ENCODE measurements around the gene FDX2.

Gene FDX2

DNA sequence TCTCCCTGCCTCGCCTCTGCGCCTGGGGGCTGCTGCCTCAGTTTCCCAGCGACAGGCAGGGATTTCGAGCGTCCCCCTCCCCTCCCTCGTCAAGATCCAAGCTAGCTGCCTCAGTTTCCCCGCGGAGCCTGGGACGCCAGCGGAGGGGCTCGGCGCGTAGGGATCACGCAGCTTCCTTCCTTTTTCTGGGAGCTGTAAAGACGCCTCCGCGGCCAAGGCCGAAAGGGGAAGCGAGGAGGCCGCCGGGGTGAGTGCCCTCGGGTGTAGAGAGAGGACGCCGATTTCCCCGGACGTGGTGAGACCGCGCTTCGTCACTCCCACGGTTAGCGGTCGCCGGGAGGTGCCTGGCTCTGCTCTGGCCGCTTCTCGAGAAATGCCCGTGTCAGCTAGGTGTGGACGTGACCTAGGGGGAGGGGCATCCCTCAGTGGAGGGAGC lies 45.6 kb downstream of the FDX2 start:
- no peak for TF ChIP-seq CTCF (conservative IDR thresholded peaks at IDR 0.05; ENCODE audit: low read depth)
- ChIA-PET CTCF (interaction anchor here (0.9 to 3.0 kb wide), 8 partner anchors 10 to 121 kb away, joined by 3 to 33 read pairs (median 4); partner anchors contain the start of gene ICAM5), POLR2A (ENCODE audit: low non-redundant PET) (interaction anchor here (0.9 to 1.2 kb wide), 2 partner anchors 10 to 19 kb away, joined by 5 to 15 read pairs; partner anchors contain the start of gene ICAM5)
- DNase-seq (ENCODE audit: low spot score) = no peak
- H3K27ac ChIP-seq = peak overlapping the region; percentile 52

- ChIA-PET CTCF (interaction anchor here (0.6 to 3.0 kb wide), 17 partner anchors 8 to 251 kb away, joined by 3 to 33 read pairs (median 3); partner anchors contain the start of genes ICAM5 and RAVER1), POLR2A (ENCODE audit: low non-redundant PET) (interaction anchor here (1.0 kb wide), 1 partner anchor 119 kb away, joined by 6 read pairs; no protein-coding TSS in a partner anchor)
- TF ChIP-seq CTCF (conservative IDR thresholded peaks at IDR 0.05; ENCODE audit: low read depth) = peak; percentile 96
- no peak overlapping the region for H3K27ac ChIP-seq
- DNase-seq (ENCODE audit: low spot score) = peak; percentile 69
These were observed 46.3 kb downstream of the FDX2 start for GRCh38 chr19:10269333-10270179.

GRCh38 chr19:10268071-10268470 lies 47.7 kb downstream of the FDX2 start:
- no peak for DNase-seq (ENCODE audit: low spot score)
- ChIA-PET CTCF (interaction anchor here (0.6 to 0.8 kb wide), 6 partner anchors 21 to 123 kb away, joined by 3 to 4 read pairs (median 3); no protein-coding TSS in a partner anchor), POLR2A (ENCODE audit: low non-redundant PET) (no interaction called here)
- no peak for TF ChIP-seq CTCF (conservative IDR thresholded peaks at IDR 0.05; ENCODE audit: low read depth)
- H3K27ac ChIP-seq = no peak overlapping the region

- ChIA-PET POLR2A (ENCODE audit: low non-redundant PET) (no interaction called here), CTCF (interaction anchor here (0.6 to 1.1 kb wide), 3 partner anchors 40 to 140 kb away, joined by 3 to 4 read pairs (median 4); no protein-coding TSS in a partner anchor)
- no peak for DNase-seq (ENCODE audit: low spot score)
- no peak overlapping the region for H3K27ac ChIP-seq
- no peak for TF ChIP-seq CTCF (conservative IDR thresholded peaks at IDR 0.05; ENCODE audit: low read depth)
These were observed 49.1 kb downstream of the FDX2 start for GRCh38 chr19:10266706-10267105.

DNA sequence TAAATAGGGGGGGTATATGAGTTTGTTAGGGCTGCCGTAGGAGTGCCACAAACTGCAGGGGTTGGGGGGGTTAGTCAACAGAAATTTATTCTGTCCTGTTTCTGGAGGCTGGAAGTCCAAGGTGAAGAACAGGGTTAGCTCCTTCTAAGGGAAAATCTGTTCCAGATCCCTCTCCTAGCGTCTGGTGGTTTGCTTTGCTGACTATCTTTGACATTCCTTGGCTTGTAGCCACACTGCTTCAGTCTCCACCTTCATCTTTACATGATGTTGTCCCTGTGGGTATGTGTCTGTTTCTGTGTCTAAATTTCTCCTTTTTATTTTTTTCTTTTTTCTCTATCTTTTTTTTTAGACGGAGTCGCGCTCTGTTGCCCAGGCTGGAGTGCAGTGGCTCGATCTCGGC lies 53.0 kb downstream of the FDX2 start:
- no peak for DNase-seq (ENCODE audit: low spot score)
- ChIA-PET CTCF (interaction anchor here (0.6 to 0.9 kb wide), 3 partner anchors 13 to 105 kb away, joined by 3 read pairs; no protein-coding TSS in a partner anchor), POLR2A (ENCODE audit: low non-redundant PET) (no interaction called here)
- H3K27ac ChIP-seq = no peak overlapping the region
- TF ChIP-seq CTCF (conservative IDR thresholded peaks at IDR 0.05; ENCODE audit: low read depth) = no peak

DNA sequence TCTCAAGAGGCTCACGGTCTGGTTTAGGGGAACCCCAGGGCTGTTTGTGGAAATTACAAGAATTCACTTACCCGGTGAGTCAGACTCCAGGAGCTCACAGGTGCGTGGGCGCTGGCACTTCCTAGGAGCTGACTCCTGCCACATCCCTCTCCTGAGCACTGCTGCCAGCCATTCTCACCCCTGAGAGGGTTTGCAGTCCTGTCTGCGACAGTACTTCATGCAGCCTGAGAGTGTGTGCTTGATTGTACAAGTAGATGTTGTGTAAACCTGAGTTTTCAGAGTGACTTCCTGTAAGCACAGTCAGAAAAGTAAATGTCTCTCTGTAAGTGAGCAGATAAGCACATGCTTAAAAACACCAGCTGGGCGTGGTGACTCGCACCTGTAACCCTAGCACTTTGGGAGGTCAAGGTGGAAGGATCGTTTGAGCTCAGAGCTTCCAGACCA lies 55.7 kb downstream of the FDX2 start:
- CTCF ChIA-PET = interaction anchor here (0.6 to 5.0 kb wide), 4 partner anchors 11 to 131 kb away, joined by 3 to 36 read pairs (median 29); partner anchors contain the start of gene ICAM1
- peak overlapping the region; percentile 44 for H3K27ac ChIP-seq
- no peak for TF ChIP-seq CTCF (conservative IDR thresholded peaks at IDR 0.05; ENCODE audit: low read depth)
- DNase-seq (ENCODE audit: low spot score) = peak; percentile 76
- POLR2A ChIA-PET (ENCODE audit: low non-redundant PET) = interaction anchor here (0.5 to 0.7 kb wide), 2 partner anchors 73 to 120 kb away, joined by 3 to 10 read pairs; partner anchors contain the start of gene TYK2

Data from RWPE1 (cell line).